Mammary epithelial cell (primary cell): ENCODE measurements around the gene NAA80.

Experiments used
- EZH2 ChIP-seq: IDR thresholded peaks from 2 replicates; pipeline ENCODE4 v1.6.1; 2012; ENCODE audit warnings: low read length, inconsistent platforms, borderline replicate concordance
- TF ChIP-seq, protein P1 (sequence below), 2 donors: IDR thresholded peaks in 1 of 2; conservative IDR thresholded peaks in 1 of 2; 2 replicates each; pipeline ENCODE4 v1.5.1; 2011 to 2012; ENCODE audit warnings: inconsistent platforms in 2 of 2, low read length in 2 of 2, mild to moderate bottlenecking in 2 of 2, control low read depth in 1 of 2, low read depth in 1 of 2; ENCODE audit not compliant: insufficient read depth in 1 of 2; ENCODE audit errors: extremely low read depth in 1 of 2

DNA sequence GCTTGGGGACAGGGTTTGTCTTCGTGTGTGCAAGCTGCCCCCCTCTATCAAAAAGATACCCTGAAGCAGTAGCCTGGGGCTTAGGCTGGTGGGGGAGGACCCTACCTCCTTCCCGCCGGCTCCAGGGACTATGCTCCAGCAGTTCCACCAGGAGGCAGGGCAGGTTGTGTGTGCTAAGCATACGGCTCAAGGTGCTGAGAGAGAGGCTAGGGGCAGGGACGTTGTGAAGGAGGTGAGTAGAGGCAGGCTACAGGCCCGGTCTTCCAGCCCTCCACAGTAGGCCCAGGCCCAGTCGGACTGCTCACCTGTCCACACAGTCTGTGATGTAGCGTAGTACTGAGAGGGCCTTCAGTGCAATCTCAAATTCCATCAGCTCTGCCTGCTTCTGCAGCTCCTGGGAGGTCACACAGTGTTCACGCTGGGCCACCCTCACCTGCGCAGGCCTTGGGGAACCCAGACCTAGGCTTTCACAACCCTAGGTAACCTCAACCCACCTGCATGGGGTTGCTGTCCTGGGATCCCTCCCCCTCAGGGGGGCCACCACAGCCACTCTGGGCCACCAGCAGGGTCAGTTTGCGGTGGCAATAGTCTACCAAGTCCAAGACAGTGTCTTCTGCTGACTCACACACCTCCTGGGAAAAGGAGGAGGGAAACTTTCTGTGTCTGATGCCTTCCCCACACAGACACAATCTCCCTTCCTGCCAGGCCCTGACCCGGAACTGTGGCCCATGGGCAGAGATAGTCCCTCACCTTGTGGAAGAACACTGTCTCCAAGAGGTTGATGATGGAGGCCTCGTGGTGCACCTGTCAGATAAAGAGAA is 43.8 kb upstream of the NAA80 start:
- TF ChIP-seq, protein P1, sequence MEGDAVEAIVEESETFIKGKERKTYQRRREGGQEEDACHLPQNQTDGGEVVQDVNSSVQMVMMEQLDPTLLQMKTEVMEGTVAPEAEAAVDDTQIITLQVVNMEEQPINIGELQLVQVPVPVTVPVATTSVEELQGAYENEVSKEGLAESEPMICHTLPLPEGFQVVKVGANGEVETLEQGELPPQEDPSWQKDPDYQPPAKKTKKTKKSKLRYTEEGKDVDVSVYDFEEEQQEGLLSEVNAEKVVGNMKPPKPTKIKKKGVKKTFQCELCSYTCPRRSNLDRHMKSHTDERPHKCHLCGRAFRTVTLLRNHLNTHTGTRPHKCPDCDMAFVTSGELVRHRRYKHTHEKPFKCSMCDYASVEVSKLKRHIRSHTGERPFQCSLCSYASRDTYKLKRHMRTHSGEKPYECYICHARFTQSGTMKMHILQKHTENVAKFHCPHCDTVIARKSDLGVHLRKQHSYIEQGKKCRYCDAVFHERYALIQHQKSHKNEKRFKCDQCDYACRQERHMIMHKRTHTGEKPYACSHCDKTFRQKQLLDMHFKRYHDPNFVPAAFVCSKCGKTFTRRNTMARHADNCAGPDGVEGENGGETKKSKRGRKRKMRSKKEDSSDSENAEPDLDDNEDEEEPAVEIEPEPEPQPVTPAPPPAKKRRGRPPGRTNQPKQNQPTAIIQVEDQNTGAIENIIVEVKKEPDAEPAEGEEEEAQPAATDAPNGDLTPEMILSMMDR (conservative IDR thresholded peaks at IDR 0.05 in 1 of 2, IDR thresholded peaks at IDR 0.05 in 1 of 2; ENCODE audit: extremely low read depth in 1 of 2, insufficient read depth in 1 of 2, low read depth in 1 of 2, low read length in 2 of 2), result no peak
- no peak for TF ChIP-seq EZH2
